C4-2B (cell line): ENCODE measurements around the gene ATP11B.

ENCODE experiments used
- CTCF ChIP-seq: fragments of 450-650 bp; conservative IDR thresholded peaks from 2 replicates; pipeline ENCODE4 v1.5.1; 2017; ENCODE audit warnings: mild to moderate bottlenecking
- ZFX ChIP-seq: fragments of 450-650 bp; IDR thresholded peaks from 2 replicates; pipeline ENCODE4 v1.6.1; 2017

- TF ChIP-seq CTCF (no peak), ZFX (no peak)
Observed at GRCh38 chr3:182913889-182914288, 120.6 kb downstream of the ATP11B start.
